GM21526 (cell line): ENCODE data around the gene GDA.

Experiments used
- ATAC-seq: cut with Tn5 transposase; IDR thresholded peaks from one replicate; pipeline ENCODE4 v1.9.1; 2021; ENCODE audit warnings: moderate library complexity; ENCODE audit not compliant: unreplicated experiment, low FRiP score

The GDA gene

GRCh38 chr9:72147676-72148075, 1.6 kb upstream of the GDA start:
- no peak for ATAC-seq

GRCh38 chr9:72150127-72150526, 887 bp downstream of the GDA start:
- ATAC-seq, result no peak

- no peak for ATAC-seq
Observed at GRCh38 chr9:72150661-72151060, 1.4 kb downstream of the GDA start.

- ATAC-seq, result no peak
Observed at GRCh38 chr9:72151104-72151503, 1.9 kb downstream of the GDA start.

GRCh38 chr9:72154468-72155285, 5.4 kb downstream of the GDA start:
- ATAC-seq, result peak; percentile 63

GRCh38 chr9:72155301-72155700, 6.1 kb downstream of the GDA start:
- ATAC-seq, result no peak

- ATAC-seq, result no peak
Observed at GRCh38 chr9:72156586-72156985, 7.3 kb downstream of the GDA start.

GRCh38 chr9:72158680-72159079, 9.4 kb downstream of the GDA start:
- no peak for ATAC-seq

- no peak for ATAC-seq
Observed at GRCh38 chr9:72160446-72161123, 11.3 kb downstream of the GDA start.

- ATAC-seq, result no peak
Observed at GRCh38 chr9:72165326-72165725, 16.1 kb downstream of the GDA start.

GRCh38 chr9:72165821-72166547, 16.7 kb downstream of the GDA start:
- ATAC-seq, result no peak

- ATAC-seq, result no peak
Observed at GRCh38 chr9:72168075-72168474, 18.8 kb downstream of the GDA start.

GRCh38 chr9:72169178-72169577, 19.9 kb downstream of the GDA start:
- ATAC-seq, result no peak

- no peak for ATAC-seq
Observed at GRCh38 chr9:72173080-72173479, 23.8 kb downstream of the GDA start.

GRCh38 chr9:72185561-72185960, 36.3 kb downstream of the GDA start:
- ATAC-seq, result no peak

- ATAC-seq, result no peak
Observed at GRCh38 chr9:72187121-72187695, 38.0 kb downstream of the GDA start.

- ATAC-seq, result no peak
Observed at GRCh38 chr9:72188232-72188631, 39.0 kb downstream of the GDA start.

GRCh38 chr9:72193478-72193881, 44.2 kb downstream of the GDA start:
- ATAC-seq, result peak; percentile 74

GRCh38 chr9:72199238-72199637, 50.0 kb downstream of the GDA start:
- no peak for ATAC-seq

- no peak for ATAC-seq
Observed at GRCh38 chr9:72200452-72200851, 51.2 kb downstream of the GDA start.

GRCh38 chr9:72202009-72202408, 52.8 kb downstream of the GDA start:
- no peak for ATAC-seq
